HG03457 (cell line): ENCODE measurements around the gene FGF13.

Experiments used
- ATAC-seq: cut with Tn5 transposase; IDR thresholded peaks from one replicate; pipeline ENCODE4 v1.9.1; 2021; ENCODE audit warnings: moderate number of reproducible peaks; ENCODE audit not compliant: unreplicated experiment

FGF13 gene

GRCh38 chrX:138664466-138664865 lies 47.1 kb downstream of the FGF13 start:
- ATAC-seq: no peak

DNA sequence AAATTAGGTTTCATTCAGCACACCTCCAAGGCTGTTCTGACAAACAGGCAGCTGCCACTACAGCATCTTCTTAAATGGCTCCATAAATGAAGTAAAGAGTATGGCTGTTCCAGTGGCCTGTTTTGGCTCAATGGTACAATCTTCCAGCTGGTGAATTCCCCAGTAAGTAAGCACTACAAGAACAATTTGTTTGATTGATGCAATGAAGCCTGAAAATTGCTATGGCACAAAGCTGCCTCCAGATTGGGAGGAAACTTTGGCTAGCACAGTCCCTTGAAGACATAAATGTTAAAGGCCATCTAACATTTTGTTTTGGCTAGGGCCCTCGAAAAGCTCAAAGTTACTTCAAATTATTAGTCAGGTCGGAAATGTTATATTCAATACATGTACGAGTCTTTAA lies 47.5 kb downstream of the FGF13 start:
- no peak for ATAC-seq

GRCh38 chrX:138651494-138651893 lies 60.0 kb downstream of the FGF13 start:
- no peak for ATAC-seq

DNA sequence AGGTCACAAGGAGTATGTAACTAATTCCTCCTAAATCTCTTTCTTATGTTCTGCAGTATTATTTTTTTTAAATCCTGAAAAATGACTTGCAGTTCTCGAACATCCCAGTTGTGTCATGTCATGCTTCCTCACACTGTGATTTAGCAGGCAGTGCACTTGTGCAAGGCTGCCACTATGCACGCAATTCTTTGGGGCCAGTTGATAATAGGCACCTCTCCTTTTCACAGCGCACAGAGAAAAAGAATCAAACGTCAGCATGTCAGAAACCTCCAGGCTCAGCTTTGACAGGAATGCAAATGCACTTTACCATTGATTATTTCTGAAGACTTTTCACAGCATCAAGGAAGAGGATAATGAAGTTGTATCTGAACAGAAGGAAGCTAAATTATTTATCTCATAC lies 62.9 kb downstream of the FGF13 start:
- no peak for ATAC-seq

GRCh38 chrX:138638996-138639395 lies 72.5 kb downstream of the FGF13 start:
- ATAC-seq: no peak
